Dedifferentiated amniotic fluid mesenchymal stem cell (primary cell): Measurements from ENCODE around the gene MYLK.
A peak's percentile ranks its signal among the peaks of the same experiment; 100 is the strongest.

Source experiments
- DNase-seq: peaks from one replicate; pipeline ENCODE4 v3.0.0-alpha.2; 2016; ENCODE audit errors: extremely low spot score

Gene MYLK

GRCh38 chr3:123650101-123650500, 234.0 kb downstream of the MYLK start:
- DNase-seq: no peak

- DNase-seq: no peak
Measured at GRCh38 chr3:123648696-123649405, 235.3 kb downstream of the MYLK start.

- no peak for DNase-seq
Measured at GRCh38 chr3:123644358-123644757, 239.8 kb downstream of the MYLK start.

DNA sequence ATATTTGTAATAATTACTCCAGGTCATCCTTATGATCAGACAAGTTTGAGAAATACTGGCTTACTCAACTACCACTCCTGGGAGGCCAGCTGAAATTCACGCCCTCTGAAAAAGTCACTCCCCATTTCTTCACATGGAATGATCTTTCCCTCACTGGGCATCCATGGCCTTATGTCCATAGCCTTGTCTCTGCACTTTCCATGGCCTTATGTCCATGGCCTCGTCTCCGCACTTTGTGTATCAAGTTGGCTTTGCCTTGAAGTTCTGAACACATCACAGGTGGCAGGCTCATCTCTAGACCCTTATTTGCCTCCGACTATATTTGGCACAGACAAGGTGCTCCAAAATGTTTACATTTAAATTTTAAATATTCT, 241.2 kb downstream of the MYLK start:
- DNase-seq: no peak

DNA sequence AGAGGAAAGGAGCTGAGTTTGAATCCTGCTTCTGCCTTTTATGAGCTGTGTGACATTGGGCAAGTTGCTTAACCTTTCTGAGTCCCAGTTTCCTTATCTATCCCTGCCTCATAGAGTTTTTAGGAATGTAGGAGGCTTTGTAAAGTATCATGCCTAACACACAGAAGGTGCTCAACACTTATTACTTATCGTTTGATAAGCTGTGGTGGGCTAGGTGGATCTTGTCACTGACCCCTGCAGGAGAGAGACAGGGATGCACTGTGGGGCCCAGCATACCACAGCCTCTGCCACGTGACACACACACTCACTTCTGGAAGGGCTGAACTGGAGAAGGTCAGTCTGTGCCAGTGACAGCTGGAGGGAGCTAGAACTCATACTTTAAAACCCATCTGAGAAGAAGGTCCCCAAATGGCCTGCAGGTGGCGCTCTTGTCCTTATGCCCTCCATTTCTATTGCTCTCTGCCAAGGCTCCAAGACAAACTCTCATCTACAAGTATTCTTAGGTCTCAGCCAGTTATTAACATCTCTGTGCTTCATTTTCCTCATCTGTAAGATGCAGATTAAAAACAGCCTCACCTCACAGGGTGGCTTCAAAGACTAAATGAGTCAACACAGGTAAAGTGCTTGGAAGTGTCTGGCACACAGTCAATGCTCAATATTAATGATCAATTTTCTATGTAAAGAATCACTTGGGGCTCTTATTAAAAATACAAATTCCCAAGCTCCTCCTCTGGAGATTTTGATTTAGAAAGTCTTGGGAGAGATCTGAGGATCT, 241.8 kb downstream of the MYLK start:
- DNase-seq: peak; percentile 76

GRCh38 chr3:123641505-123641904, 242.6 kb downstream of the MYLK start:
- no peak for DNase-seq

- DNase-seq: peak; percentile 50
Measured at GRCh38 chr3:123640740-123641462, 243.2 kb downstream of the MYLK start.

DNA sequence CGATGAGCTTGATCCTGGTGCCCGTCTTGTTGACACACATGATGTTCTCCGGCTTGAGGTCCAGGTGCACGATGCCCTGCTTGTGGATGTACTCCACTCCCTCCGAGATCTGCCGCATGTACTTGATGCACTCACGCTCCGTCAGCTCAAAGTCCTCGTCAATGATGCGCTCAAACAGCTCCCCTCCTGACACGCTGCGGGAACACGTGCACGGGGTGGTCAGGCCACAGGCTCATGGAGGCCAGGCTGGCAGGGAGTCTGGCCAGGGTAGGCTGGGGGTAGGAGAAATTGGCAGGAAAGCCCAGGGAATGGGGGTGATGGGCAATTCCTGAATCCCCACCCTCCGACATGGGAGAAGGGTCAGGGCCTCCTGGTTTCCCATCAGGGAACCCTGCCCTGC, 243.8 kb downstream of the MYLK start:
- no peak for DNase-seq

GRCh38 chr3:123638936-123639689, 245.0 kb downstream of the MYLK start:
- no peak for DNase-seq

DNA sequence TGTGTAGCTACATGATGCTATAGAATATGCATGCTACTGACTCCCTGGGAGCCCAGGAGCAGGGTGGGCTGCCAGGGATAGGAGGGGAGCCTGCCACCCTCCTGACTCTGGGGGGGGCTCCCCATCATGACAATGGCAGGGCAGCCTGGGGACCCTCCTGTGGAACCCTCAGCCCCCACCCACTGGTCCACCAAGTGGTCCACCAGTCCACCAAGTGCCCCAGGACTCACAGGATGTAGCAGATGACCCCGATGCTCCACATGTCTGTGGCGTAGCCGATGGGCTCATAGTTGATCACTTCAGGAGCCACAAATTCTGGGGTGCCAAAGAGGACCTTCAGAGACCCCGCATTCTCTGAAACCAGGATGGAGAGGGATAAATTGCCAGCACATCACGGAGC, 246.3 kb downstream of the MYLK start:
- no peak for DNase-seq

- DNase-seq: no peak
Measured at GRCh38 chr3:123637131-123637530, 247.0 kb downstream of the MYLK start.

GRCh38 chr3:123636431-123636841, 247.7 kb downstream of the MYLK start:
- no peak for DNase-seq

GRCh38 chr3:123635717-123636116, 248.4 kb downstream of the MYLK start:
- no peak for DNase-seq

DNA sequence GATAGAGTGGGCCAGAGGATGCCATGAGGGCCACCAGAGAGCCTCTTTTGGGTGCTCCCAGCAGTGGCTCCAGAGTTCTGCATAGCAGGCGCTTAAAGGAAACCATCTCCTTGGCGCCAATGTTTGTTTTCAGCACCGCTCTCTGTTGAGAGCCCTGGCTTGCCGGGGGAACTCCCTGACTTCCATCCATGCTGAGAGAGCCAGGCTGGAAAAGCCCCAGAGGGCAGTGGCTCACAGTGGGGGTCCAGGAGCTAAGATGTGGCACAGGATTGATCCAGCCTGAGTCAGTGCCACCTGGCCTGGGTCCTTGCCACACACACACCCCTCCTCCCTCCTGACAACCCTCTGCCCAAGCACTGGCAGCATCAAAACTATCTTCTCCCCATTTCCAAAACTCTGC, 248.9 kb downstream of the MYLK start:
- no peak for DNase-seq

GRCh38 chr3:123634149-123635051, 249.7 kb downstream of the MYLK start:
- no peak for DNase-seq

DNA sequence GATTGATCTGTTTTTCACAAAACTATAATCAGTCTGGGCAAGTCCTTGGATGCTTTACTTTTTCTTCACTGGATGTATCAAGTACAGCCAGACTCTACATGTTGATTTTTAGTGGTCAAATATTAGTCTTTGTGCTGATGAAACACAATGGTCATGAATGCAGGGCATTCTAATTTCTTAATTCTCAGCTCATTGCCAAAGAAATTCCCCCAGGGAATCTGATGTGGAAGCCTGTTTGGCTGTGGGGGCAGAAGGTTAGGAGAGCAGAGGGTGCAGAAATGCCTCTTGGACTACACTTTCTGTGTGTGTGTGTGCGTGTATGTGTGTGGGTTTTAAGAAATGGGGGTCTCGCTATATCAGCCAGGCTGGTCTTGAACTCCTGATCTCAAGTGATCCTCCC, 250.6 kb downstream of the MYLK start:
- DNase-seq: no peak

DNA sequence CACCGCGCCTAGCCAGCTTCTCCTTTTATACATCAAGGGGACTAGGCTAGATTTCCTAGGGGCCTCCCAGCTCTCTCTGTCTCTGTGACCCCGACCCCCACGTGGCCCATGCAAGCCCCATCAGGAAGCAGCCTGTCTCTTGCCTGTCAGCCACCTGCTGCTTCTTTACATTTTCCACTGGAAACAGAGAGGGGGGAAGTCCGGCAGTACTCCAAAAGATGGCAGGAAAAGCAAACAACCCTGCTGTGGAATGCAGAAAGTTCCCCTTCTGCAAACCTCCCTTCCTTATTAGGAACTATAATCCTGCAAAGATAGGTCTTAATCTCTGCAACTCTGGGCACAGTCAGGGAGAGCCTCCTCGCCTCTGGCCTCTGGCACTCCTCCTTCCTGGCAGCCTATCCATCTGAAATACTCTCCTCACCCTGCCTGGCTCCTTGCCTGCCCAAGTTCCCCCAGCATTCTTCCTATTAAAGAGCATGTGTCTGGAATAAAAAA, 251.9 kb downstream of the MYLK start:
- DNase-seq: peak; percentile 47

GRCh38 chr3:123629747-123630047, 254.4 kb downstream of the MYLK start:
- no peak for DNase-seq

DNA sequence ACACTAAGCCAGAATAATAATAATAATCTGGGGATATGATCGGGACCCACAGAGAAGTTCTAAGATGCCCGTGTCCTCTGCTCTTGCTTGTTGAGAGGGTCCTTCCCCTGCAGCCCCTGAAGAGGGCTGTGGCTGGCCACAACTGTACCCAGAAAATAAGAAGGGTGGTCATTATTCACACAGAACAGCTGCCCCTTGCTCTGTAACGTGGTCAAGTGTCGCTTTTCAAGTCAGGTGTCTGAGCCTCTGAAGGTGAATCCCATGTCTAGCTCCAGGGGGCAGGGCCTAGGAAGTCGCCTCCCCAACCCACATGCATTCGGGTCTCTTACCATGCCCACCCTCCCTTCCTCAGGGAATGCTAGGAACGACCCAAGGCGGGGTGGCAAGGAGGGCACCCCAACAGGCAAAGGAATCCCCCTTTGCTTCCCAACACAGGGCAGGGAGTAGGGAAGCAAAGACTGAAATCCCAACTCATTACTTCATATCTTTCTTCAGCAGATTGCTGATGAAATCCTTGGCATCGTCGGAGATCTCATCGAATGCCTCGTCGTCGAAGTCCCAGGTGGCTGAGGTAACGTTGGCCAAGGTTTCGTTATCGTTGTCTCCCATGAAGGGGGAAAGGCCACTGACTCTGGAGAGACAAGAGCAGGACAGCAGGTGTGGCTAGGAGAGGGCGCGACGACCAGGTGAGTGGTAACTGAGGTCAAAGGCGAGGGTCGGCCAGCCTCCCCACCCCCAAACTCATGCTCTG, 255.0 kb downstream of the MYLK start:
- DNase-seq: no peak
